Measurements from ENCODE around the gene DAO.
A peak's percentile ranks its signal among the peaks of the same experiment; 100 is the strongest.
"Not testable (repeated sequence)": the region's sequence is repeated elsewhere in the genome, so short reads cannot be mapped to it uniquely, and the experiment has no call there.

The DAO gene

GRCh38 chr12:108858311-108859074 lies 21.4 kb upstream of the DAO start:
- peak overlapping the region; percentile 96 for H3K4me2 ChIP-seq (ENCODE audit: insufficient read depth, low read length)
- H3K4me1 ChIP-seq (ENCODE audit: insufficient read depth, low read length) = peaks cover 33% of the 10 kb centered on the region
- H3K4me3 ChIP-seq (ENCODE audit: low read depth in 1 of 2, low read length in 2 of 2) = peak overlapping the region; percentile 22 to 98; a peak in 3 of 4 replicates
- H3K27me3 ChIP-seq (ENCODE audit: insufficient read depth, low read length, poor library complexity) = peaks cover 5% of the 10 kb centered on the region
- peak overlapping the region; percentile 77 for H2AFZ ChIP-seq (ENCODE audit: low read depth, low read length)
- peak overlapping the region; percentile 12; the same call in 1 of the 2 replicates for H3K27ac ChIP-seq (ENCODE audit: low read length)
- peak overlapping the region; percentile 72 for H3K9ac ChIP-seq (ENCODE audit: low read depth, low read length)
- peaks cover 3% of the 10 kb centered on the region; the same call in 1 of the 2 replicates for H3K36me3 ChIP-seq (ENCODE audit: insufficient read depth, low read length)
- TF ChIP-seq CTCF (IDR thresholded peaks at IDR 0.05; ENCODE audit: borderline replicate concordance, extremely low read depth, low read length, poor library complexity, severe bottlenecking) = no peak
- no peak for TF ChIP-seq EZH2 (IDR thresholded peaks at IDR 0.05; ENCODE audit: borderline replicate concordance, low read depth, low read length, severe bottlenecking)
- peaks cover 36% of the 10 kb centered on the region for H3K79me2 ChIP-seq (ENCODE audit: insufficient read depth, low read length)
- DNase-seq (peak; percentile 13), ATAC-seq (ENCODE audit: insufficient read depth, low read depth) (no peak)
- no peaks in the 10 kb centered on the region for H3K9me3 ChIP-seq (ENCODE audit: insufficient read depth, low read length, severe bottlenecking)
- peaks cover 7% of the 10 kb centered on the region; the same call in 1 of the 2 replicates for H4K20me1 ChIP-seq (ENCODE audit: insufficient read depth, low read length)

- Histone ChIP-seq H3K4me3 (ENCODE audit: low read depth in 1 of 2, low read length in 2 of 2) (peak overlapping the region in 1 of 2 experiments; percentile 98; a peak in 2 of 4 replicates), H3K9ac (ENCODE audit: low read depth, low read length) (peak overlapping the region; percentile 72; the same call in 1 of the 2 replicates), H3K4me1 (ENCODE audit: insufficient read depth, low read length) (peaks cover 33% of the 10 kb centered on the region), H3K79me2 (ENCODE audit: insufficient read depth, low read length) (peaks cover 30% of the 10 kb centered on the region), H3K4me2 (ENCODE audit: insufficient read depth, low read length) (peak overlapping the region; percentile 96), H2AFZ (ENCODE audit: low read depth, low read length) (0 out of 2 replicates have a peak overlapping the region, but pooled peaks have one; percentile 77)
- ATAC-seq (ENCODE audit: insufficient read depth, low read depth); H4K20me1 ChIP-seq (ENCODE audit: insufficient read depth, low read length); H3K9me3 ChIP-seq (ENCODE audit: insufficient read depth, low read length, severe bottlenecking); H3K27me3 ChIP-seq (ENCODE audit: insufficient read depth, low read length, poor library complexity); H3K27ac ChIP-seq (ENCODE audit: low read length); H3K36me3 ChIP-seq (ENCODE audit: insufficient read depth, low read length); DNase-seq: not testable (repeated sequence)
Measured at GRCh38 chr12:108859141-108859922, 20.6 kb upstream of the DAO start.

- H3K27me3 ChIP-seq (ENCODE audit: insufficient read depth, low read length, poor library complexity) = peaks cover 5% of the 10 kb centered on the region
- TF ChIP-seq EZH2 (IDR thresholded peaks at IDR 0.05; ENCODE audit: borderline replicate concordance, low read depth, low read length, severe bottlenecking) (no peak), CTCF (IDR thresholded peaks at IDR 0.05; ENCODE audit: borderline replicate concordance, extremely low read depth, low read length, poor library complexity, severe bottlenecking) (no peak)
Measured at GRCh38 chr12:108859923-108860291, 20.0 kb upstream of the DAO start.

GRCh38 chr12:108860443-108860842 lies 19.4 kb upstream of the DAO start:
- Histone ChIP-seq H2AFZ (ENCODE audit: low read depth, low read length) (no peak overlapping the region), H3K27me3 (ENCODE audit: insufficient read depth, low read length, poor library complexity) (peaks cover 5% of the 10 kb centered on the region), H3K27ac (ENCODE audit: low read length) (no peak overlapping the region), H3K36me3 (ENCODE audit: insufficient read depth, low read length) (peaks cover 3% of the 10 kb centered on the region; the same call in 1 of the 2 replicates), H3K4me3 (ENCODE audit: low read depth in 1 of 2, low read length in 2 of 2) (no peak overlapping the region), H3K4me2 (ENCODE audit: insufficient read depth, low read length) (no peak overlapping the region), H4K20me1 (ENCODE audit: insufficient read depth, low read length) (peaks cover 2% of the 10 kb centered on the region; the same call in 1 of the 2 replicates), H3K9ac (ENCODE audit: low read depth, low read length) (no peak overlapping the region), H3K9me3 (ENCODE audit: insufficient read depth, low read length, severe bottlenecking) (no peaks in the 10 kb centered on the region), H3K4me1 (ENCODE audit: insufficient read depth, low read length) (peaks cover 32% of the 10 kb centered on the region), H3K79me2 (ENCODE audit: insufficient read depth, low read length) (peaks cover 19% of the 10 kb centered on the region)
- ATAC-seq (ENCODE audit: insufficient read depth, low read depth) (no peak), DNase-seq (no peak)
- TF ChIP-seq CTCF (IDR thresholded peaks at IDR 0.05; ENCODE audit: borderline replicate concordance, extremely low read depth, low read length, poor library complexity, severe bottlenecking) = no peak
- no peak for TF ChIP-seq EZH2 (IDR thresholded peaks at IDR 0.05; ENCODE audit: borderline replicate concordance, low read depth, low read length, severe bottlenecking)

More at GRCh38 chr12:108859923-108860291, 20.0 kb upstream of the DAO start:
- H3K27ac ChIP-seq (ENCODE audit: low read length) = no peak overlapping the region
- peaks cover 24% of the 10 kb centered on the region for H3K79me2 ChIP-seq (ENCODE audit: insufficient read depth, low read length)
- peaks cover 33% of the 10 kb centered on the region for H3K4me1 ChIP-seq (ENCODE audit: insufficient read depth, low read length)
- no peaks in the 10 kb centered on the region for H3K9me3 ChIP-seq (ENCODE audit: insufficient read depth, low read length, severe bottlenecking)
- H3K4me3 ChIP-seq (ENCODE audit: low read depth in 1 of 2, low read length in 2 of 2) = no peak overlapping the region
- H3K9ac ChIP-seq (ENCODE audit: low read depth, low read length) = no peak overlapping the region
- H3K4me2 ChIP-seq (ENCODE audit: insufficient read depth, low read length) = no peak overlapping the region
- no peak for DNase-seq
- no peak overlapping the region for H2AFZ ChIP-seq (ENCODE audit: low read depth, low read length)
- H4K20me1 ChIP-seq (ENCODE audit: insufficient read depth, low read length) = peaks cover 2% of the 10 kb centered on the region; the same call in 1 of the 2 replicates
- H3K36me3 ChIP-seq (ENCODE audit: insufficient read depth, low read length) = peaks cover 3% of the 10 kb centered on the region; the same call in 1 of the 2 replicates
- no peak for ATAC-seq (ENCODE audit: insufficient read depth, low read depth)

All from DND-41 (cell line).